ENCODE measurements around the gene CLASP2. TPM values are rescaled to one million over a fixed set of nuclear protein-coding genes. Genes with fewer than 3 reads are reported as not detected.

Gene CLASP2
- total RNA-seq, 1 experiment from 2014 or later, result 66.3 TPM

DNA sequence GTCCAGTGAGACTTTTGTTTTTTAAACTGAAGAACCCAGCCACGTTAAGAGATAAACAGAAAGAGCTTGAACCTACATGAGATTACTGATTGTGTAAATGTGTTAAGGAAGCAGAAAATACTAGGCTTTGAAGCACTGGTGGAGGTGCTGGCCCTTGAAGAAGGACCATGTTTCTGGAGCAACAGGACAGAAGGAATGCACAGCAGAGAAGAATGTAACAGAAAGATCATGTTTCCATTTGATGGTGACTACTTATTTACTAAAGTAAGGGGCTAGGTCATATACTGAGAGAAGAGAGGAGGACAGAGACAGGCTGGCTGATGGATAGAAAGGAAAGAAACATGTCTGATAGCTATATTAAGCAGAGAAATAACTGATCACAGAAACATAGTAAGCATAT, 88.8 kb downstream of the CLASP2 start:
- no TSS peak for BruUV-seq (replicated peaks)
- no peaks in the 10 kb centered on the region for H3K36me3 ChIP-seq (ENCODE audit: control insufficient read depth, insufficient read depth, low read length)
- no peak overlapping the region for H3K27ac Mint-ChIP-seq (ENCODE audit: unreplicated experiment)
- H3K4me1 Mint-ChIP-seq (ENCODE audit: low read depth, unreplicated experiment), result no peaks in the 10 kb centered on the region
- ChIA-PET CTCF (no interaction called here), POLR2A (no interaction called here)
- H3K4me1 ChIP-seq, result no peaks in the 10 kb centered on the region
- TF ChIP-seq, protein P1, sequence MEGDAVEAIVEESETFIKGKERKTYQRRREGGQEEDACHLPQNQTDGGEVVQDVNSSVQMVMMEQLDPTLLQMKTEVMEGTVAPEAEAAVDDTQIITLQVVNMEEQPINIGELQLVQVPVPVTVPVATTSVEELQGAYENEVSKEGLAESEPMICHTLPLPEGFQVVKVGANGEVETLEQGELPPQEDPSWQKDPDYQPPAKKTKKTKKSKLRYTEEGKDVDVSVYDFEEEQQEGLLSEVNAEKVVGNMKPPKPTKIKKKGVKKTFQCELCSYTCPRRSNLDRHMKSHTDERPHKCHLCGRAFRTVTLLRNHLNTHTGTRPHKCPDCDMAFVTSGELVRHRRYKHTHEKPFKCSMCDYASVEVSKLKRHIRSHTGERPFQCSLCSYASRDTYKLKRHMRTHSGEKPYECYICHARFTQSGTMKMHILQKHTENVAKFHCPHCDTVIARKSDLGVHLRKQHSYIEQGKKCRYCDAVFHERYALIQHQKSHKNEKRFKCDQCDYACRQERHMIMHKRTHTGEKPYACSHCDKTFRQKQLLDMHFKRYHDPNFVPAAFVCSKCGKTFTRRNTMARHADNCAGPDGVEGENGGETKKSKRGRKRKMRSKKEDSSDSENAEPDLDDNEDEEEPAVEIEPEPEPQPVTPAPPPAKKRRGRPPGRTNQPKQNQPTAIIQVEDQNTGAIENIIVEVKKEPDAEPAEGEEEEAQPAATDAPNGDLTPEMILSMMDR (IDR thresholded peaks at IDR 0.05; ENCODE audit: insufficient read depth in 1 of 2, low read depth in 1 of 2, low read length in 1 of 2, severe bottlenecking in 1 of 2, unreplicated experiment in 1 of 2), result no peak
- no peaks in the 10 kb centered on the region for H3K9me3 ChIP-seq
- no peaks in the 10 kb centered on the region for H3K9me3 Mint-ChIP-seq (ENCODE audit: unreplicated experiment)
- no peak overlapping the region for H3K4me3 ChIP-seq (ENCODE audit: low read depth, low read length)
- H3K27me3 Mint-ChIP-seq (ENCODE audit: insufficient read depth, unreplicated experiment), result no peaks in the 10 kb centered on the region
- H3K36me3 Mint-ChIP-seq (ENCODE audit: insufficient read depth, unreplicated experiment), result no peaks in the 10 kb centered on the region
- no peaks in the 10 kb centered on the region for H3K27me3 ChIP-seq (replicated peaks; ENCODE audit: control insufficient read depth, insufficient read depth, low read length)
- no peak overlapping the region for H3K4me3 Mint-ChIP-seq (ENCODE audit: unreplicated experiment)
- DNase-seq, result no peak
- intact Hi-C loops (cut with micrococcal nuclease; ENCODE audit: unreplicated experiment), result no loop called here

DNA sequence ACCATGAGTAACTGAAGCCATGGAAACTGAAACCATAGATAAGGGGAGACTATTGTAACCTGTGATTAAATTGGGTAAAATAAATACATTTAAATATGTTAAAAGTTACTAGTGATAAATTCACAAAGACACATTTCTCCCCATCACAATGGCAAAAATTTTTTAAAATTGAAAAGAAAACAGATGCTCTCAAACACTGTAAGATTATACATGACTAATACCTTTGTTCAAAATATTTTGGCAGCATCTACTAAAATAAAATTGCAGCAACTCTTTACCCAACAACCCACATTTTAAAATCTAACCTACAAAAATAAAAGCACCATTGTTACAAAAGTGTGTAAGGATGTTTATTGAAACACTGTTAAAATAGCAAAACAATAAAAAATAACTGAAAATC, 93.3 kb downstream of the CLASP2 start:
- H3K4me1 Mint-ChIP-seq (ENCODE audit: low read depth, unreplicated experiment), result no peaks in the 10 kb centered on the region

DNA sequence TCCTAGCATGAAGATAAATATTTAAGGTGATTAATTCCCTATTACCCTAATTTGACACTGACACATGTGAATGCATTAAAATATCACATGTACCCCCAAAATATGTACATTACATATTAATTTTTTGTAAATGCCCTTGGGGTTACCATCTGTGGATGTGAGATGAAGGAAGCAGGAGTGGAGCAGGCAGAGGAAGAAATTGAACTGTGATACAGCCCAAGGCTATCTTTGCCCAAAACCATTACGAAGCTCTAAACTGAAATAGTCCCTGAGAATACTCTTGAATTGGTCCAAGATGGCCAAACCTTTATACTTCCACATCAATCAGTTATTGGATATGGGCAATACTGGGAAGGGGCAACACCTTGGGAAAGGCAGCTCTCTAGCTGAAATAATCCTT, 105.0 kb downstream of the CLASP2 start:
- ChIA-PET CTCF (no interaction called here), POLR2A (no interaction called here)
- TF ChIP-seq, protein P1 (IDR thresholded peaks at IDR 0.05; ENCODE audit: insufficient read depth in 1 of 2, low read depth in 1 of 2, low read length in 1 of 2, severe bottlenecking in 1 of 2, unreplicated experiment in 1 of 2), result no peak
- no peak for DNase-seq
- no peak overlapping the region for H3K4me3 ChIP-seq (ENCODE audit: low read depth, low read length)
- no peaks in the 10 kb centered on the region for H3K9me3 Mint-ChIP-seq (ENCODE audit: unreplicated experiment)
- peaks cover 30% of the 10 kb centered on the region for H3K36me3 Mint-ChIP-seq (ENCODE audit: insufficient read depth, unreplicated experiment)
- BruUV-seq (replicated peaks), result no TSS peak
- H3K27me3 Mint-ChIP-seq (ENCODE audit: insufficient read depth, unreplicated experiment), result no peaks in the 10 kb centered on the region
- no peaks in the 10 kb centered on the region for H3K9me3 ChIP-seq
- intact Hi-C loops (cut with micrococcal nuclease; ENCODE audit: unreplicated experiment), result no loop called here
- H3K4me1 Mint-ChIP-seq (ENCODE audit: low read depth, unreplicated experiment), result no peaks in the 10 kb centered on the region
- no peaks in the 10 kb centered on the region for H3K27me3 ChIP-seq (replicated peaks; ENCODE audit: control insufficient read depth, insufficient read depth, low read length)
- no peaks in the 10 kb centered on the region; the same call in 1 of the 2 replicates for H3K36me3 ChIP-seq (ENCODE audit: control insufficient read depth, insufficient read depth, low read length)
- no peak overlapping the region for H3K4me3 Mint-ChIP-seq (ENCODE audit: unreplicated experiment)
- no peaks in the 10 kb centered on the region for H3K4me1 ChIP-seq
- no peak overlapping the region for H3K27ac Mint-ChIP-seq (ENCODE audit: unreplicated experiment)

More for the DNA sequence above, 93.3 kb downstream of the CLASP2 start:
- Mint-ChIP-seq H3K4me3 (ENCODE audit: unreplicated experiment) (no peak overlapping the region), H3K36me3 (ENCODE audit: insufficient read depth, unreplicated experiment) (peaks cover 9% of the 10 kb centered on the region), H3K27me3 (ENCODE audit: insufficient read depth, unreplicated experiment) (no peaks in the 10 kb centered on the region), H3K27ac (ENCODE audit: unreplicated experiment) (no peak overlapping the region), H3K9me3 (ENCODE audit: unreplicated experiment) (no peaks in the 10 kb centered on the region)
- no peaks in the 10 kb centered on the region for H3K9me3 ChIP-seq
- no peak for DNase-seq
- H3K4me1 ChIP-seq, result no peaks in the 10 kb centered on the region
- TF ChIP-seq, protein P1 (IDR thresholded peaks at IDR 0.05; ENCODE audit: insufficient read depth in 1 of 2, low read depth in 1 of 2, low read length in 1 of 2, severe bottlenecking in 1 of 2, unreplicated experiment in 1 of 2), result no peak
- no peaks in the 10 kb centered on the region for H3K27me3 ChIP-seq (replicated peaks; ENCODE audit: control insufficient read depth, insufficient read depth, low read length)
- no TSS peak for BruUV-seq (replicated peaks)
- intact Hi-C loops (cut with micrococcal nuclease; ENCODE audit: unreplicated experiment), result no loop called here
- POLR2A ChIA-PET, result no interaction called here
- H3K4me3 ChIP-seq (ENCODE audit: low read depth, low read length), result no peak overlapping the region
- no peaks in the 10 kb centered on the region for H3K36me3 ChIP-seq (ENCODE audit: control insufficient read depth, insufficient read depth, low read length)
- CTCF ChIA-PET, result no interaction called here

Measured in Caco-2 (cell line).